ENCODE data around the gene PLA2G4C.

DNA sequence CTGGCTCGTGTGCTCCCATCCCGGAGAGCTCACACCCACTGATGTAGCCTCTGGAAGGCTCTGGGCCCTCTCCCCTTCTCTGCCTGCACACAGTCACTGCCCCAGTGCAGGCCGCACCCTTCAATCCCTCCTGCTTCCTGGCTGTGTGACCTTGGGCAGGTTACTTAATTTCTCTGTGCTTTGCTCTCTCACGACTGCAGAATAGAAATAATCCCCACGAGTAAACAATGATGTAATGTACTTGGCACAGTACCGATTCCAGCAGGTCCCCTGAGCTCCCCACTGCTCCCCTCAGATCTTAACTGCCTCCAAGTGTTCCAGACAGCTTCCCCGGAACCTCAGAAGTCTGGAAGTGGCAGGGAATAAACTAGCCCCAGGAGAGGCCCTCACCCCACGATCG is 43.4 kb upstream of the PLA2G4C start:
- TF ChIP-seq JUNB (IDR thresholded peaks at IDR 0.05): no peak
- TF ChIP-seq, protein P1, sequence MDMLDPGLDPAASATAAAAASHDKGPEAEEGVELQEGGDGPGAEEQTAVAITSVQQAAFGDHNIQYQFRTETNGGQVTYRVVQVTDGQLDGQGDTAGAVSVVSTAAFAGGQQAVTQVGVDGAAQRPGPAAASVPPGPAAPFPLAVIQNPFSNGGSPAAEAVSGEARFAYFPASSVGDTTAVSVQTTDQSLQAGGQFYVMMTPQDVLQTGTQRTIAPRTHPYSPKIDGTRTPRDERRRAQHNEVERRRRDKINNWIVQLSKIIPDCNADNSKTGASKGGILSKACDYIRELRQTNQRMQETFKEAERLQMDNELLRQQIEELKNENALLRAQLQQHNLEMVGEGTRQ (IDR thresholded peaks at IDR 0.05): no peak
- TF ChIP-seq RAD21 (conservative IDR thresholded peaks at IDR 0.05 in 1 of 2, IDR thresholded peaks at IDR 0.05 in 1 of 2): no peak
- TF ChIP-seq, protein P2, sequence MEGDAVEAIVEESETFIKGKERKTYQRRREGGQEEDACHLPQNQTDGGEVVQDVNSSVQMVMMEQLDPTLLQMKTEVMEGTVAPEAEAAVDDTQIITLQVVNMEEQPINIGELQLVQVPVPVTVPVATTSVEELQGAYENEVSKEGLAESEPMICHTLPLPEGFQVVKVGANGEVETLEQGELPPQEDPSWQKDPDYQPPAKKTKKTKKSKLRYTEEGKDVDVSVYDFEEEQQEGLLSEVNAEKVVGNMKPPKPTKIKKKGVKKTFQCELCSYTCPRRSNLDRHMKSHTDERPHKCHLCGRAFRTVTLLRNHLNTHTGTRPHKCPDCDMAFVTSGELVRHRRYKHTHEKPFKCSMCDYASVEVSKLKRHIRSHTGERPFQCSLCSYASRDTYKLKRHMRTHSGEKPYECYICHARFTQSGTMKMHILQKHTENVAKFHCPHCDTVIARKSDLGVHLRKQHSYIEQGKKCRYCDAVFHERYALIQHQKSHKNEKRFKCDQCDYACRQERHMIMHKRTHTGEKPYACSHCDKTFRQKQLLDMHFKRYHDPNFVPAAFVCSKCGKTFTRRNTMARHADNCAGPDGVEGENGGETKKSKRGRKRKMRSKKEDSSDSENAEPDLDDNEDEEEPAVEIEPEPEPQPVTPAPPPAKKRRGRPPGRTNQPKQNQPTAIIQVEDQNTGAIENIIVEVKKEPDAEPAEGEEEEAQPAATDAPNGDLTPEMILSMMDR (IDR thresholded peaks at IDR 0.05): no peak
- no peak for TF ChIP-seq CHD4 (IDR thresholded peaks at IDR 0.05; ENCODE audit: borderline replicate concordance)
- no peak for TF ChIP-seq NR3C1 (IDR thresholded peaks at IDR 0.05)
- TF ChIP-seq POLR2A (IDR thresholded peaks at IDR 0.05; ENCODE audit: low read length): no peak

Measured in A549 (cell line).